ENCODE results near the gene SPATA4.
A peak's percentile ranks its signal among the peaks of the same experiment; 100 is the strongest.
"Not testable (repeated sequence)": the region's sequence is repeated elsewhere in the genome, so short reads cannot be mapped to it uniquely, and the experiment has no call there.

Gene SPATA4

GRCh38 chr4:176195184-176195978, at the start of gene SPATA4:
SPATA4 (minus strand) TSS chr4:176195585; CDS start chr4:176195562, 23 bp downstream.
- DNase-seq, result peak; percentile 92

DNA sequence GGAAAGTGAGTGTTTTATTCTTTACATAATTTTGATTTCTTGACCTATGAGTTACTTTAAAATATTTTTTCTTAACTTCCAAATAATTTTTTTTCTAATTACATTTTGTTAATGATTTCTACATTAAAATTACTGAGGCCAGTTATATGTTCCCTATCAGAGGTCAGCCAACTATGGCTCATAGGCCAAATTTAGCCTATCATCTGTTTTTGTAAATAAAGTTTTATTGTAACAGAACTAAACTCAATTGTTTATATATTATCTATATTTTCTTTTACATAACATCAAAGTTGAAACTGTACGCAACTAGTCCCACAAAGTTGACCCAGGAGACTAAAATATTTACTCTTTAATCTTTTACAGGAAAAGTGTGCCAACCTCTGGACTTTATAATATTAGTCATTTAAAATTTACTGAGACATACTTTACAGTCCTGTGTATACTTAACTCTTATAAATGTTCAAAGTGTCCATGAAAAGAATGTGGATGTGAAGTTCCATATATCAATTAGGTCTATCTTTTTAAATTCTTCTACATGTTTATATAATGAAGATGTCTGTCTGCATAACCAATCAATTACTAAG, 47.5 kb upstream of the SPATA4 start:
- no peak for DNase-seq

- DNase-seq, result no peak
Measured at GRCh38 chr4:176241703-176242102, 46.3 kb upstream of the SPATA4 start.

DNA sequence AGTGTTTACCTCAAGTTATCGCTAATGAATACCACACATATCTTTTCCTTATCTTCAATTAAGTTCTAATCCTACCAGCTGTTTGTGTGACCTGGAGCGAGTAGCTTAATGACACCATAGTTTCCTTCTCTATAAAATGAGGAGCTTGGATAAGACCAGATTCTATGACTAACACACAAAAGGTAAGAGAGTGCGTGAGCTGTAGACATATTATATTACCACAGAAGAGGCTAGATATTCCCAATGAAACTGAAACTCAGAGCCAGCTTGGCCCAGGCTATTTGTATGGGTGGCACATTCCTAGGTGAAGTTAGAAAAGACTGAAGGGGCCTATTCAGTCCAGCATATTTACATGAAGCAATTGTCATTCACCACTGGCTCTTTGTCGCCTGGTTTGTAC, 43.4 kb upstream of the SPATA4 start:
- no peak for DNase-seq

- DNase-seq, result no peak
Measured at GRCh38 chr4:176238157-176238610, 42.8 kb upstream of the SPATA4 start.

GRCh38 chr4:176236946-176237345, 41.6 kb upstream of the SPATA4 start:
- DNase-seq, result no peak

DNA sequence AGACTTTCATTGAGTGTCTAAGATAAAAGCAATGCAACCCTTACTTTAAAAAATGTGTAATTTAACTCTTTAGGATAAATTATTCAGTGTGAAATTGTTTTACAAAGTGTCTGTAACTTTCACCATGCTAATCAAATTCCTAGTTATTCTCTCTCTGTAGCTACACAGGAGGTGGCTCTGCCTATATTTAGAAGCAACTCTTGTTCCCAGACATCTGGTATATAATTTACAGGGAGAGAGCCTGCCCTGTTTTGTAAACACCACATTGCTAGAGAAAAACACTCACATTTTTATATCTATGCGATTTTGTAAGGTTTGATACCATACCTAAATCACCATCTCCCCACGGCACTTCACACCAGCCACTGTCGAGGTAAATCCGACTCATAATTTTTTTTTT, 35.5 kb upstream of the SPATA4 start:
- no peak for DNase-seq

GRCh38 chr4:176229645-176230044, 34.3 kb upstream of the SPATA4 start:
- no peak for DNase-seq

DNA sequence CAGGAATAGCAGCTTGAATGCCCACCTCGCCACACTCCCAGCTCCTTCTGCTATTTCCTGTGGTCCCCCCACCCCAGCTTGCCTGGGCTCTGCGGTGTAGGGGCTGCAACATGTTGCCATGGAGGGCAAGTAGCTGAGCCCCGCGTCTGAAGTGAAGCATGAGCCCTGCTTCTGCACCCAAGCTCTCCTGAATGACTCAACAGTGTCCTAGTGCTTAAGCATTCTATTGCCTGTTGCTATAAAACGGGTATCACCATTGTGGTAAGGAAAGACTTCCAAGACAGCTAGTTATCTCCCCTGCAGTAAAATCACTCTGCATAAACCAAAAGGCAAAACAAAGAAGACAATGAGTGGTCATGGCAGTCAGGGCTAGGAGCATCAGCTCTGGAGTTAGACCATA, 31.4 kb upstream of the SPATA4 start:
- DNase-seq, result no peak

DNA sequence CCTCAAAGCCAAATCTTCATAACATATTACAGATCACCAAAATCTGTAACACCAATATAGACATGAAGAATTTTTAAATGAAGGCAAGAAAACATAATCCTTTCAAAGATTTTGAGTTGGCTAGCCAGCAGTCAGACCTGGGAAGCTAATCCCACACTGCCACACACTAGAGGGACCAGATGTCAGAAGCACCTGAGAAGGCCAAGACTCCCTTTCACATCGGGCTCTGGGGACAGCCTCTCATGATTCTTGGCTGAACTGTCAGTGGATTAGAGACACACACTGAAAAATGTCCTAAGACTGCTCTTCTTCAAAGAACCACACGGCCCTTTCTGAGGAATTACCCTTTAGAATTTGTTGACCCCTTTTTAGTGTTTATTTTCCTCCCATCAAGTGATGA, 28.2 kb upstream of the SPATA4 start:
- DNase-seq, result no peak

- no peak for DNase-seq
Measured at GRCh38 chr4:176222149-176222548, 26.8 kb upstream of the SPATA4 start.

DNA sequence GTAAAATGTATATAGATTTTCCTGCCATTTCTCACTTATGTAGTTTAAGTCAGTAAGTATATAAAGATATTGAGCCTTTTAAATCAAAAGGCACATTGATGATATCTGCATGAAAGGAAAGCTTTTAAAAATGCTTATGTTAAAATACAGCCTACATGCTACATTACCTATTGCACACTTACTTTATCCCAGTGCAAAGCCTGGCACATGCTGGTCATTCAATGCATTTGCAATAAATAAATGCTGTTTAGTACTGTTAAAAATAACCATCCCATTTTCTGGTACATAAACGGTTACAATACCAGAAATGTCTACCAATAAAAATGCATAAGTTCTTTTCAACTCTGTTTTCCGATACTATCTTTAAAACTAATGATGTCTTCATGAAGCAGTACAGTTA, 22.1 kb upstream of the SPATA4 start:
- no peak for DNase-seq

DNA sequence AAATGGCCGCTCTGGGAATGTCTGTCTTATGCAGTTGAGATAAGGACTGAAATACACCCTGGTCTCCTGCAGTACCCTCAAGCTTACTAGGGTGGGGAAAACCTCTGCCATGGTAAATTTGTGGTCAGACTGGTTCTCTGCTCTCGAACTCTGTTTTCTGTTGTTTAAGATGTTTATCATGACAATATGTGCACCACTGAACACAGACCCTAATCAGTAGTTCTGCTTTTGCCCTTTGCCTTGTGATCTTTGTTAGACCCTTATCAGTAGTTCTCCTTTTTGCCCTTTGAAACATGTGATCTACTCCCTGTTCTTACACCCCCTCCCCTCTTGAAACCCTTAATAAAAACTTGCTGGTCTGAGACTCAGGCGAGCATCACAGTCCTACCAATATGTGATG, 17.0 kb upstream of the SPATA4 start:
- DNase-seq, result not testable (repeated sequence)

DNA sequence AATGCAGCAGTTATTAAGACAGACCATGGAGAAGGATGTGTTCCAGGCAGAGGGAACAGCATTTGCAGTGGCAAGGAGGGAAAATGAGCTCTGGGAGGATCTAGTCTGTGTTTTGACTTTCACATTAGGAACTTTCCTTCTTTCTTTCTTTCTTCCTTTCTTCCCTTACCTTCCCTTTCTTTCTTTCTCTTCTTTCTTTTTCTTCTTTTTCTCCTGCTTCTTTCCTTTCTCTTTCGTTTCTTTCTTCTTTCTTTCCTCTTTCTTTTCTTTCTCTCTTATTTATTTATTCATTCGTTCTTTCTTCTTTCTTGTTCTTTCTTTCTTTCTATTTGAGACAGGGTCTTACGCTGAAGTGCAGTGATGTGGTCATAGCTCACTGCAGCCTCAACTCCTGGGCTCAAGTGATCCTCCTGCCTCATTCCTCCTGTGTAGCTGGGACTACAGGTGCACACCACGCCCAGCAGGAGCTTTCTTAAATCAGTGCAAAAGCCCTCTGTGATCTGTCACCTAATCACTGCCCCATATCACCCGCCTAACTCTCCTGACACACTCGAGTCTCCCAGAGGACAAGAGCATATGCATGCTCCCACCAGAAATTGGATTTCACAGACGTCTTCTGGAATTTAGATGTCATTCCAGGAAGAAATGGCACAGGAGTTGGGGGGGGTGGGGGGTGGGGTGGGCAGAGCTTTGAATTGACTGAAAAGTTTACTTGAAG, 15.4 kb upstream of the SPATA4 start:
- no peak for DNase-seq

DNA sequence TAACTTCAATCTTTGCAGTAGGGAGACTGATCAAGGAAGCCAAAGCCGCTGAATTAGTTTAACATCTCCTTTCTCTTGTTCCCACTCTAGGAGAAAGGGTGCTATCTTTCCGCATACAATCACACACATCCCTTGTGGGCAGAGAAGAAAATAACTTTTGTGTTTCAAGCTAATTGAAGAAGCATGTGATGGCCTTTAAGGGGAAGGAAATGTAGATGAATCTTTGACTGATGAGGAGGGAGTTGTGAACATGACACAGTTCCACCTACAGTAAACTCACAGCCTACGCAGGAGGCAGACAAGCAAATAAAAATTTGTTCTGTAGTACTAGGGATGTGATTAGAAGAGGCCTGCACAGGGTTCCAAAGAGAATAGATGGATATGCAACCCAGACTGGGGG, 14.7 kb upstream of the SPATA4 start:
- DNase-seq, result no peak

DNA sequence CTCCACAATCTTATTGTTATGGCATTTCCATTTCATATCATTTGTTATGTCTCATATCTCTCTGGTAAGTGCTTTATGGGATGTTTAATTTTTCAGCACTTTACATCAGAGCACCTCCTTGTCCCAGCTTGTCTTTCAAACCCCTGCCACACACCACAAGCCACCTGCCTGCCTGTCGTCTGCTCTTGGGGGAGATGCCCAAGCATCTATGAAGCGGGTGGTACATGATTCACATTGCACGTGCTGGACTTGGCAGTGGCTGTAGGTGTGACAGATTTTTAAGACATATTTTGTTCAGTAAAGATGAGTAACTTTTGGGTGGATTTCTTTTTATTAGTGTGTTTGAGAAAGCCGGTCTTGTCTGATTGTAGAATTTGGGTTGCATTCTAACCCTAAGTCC, 14.2 kb upstream of the SPATA4 start:
- DNase-seq, result no peak

GRCh38 chr4:176207839-176208238, 12.5 kb upstream of the SPATA4 start:
- no peak for DNase-seq

DNA sequence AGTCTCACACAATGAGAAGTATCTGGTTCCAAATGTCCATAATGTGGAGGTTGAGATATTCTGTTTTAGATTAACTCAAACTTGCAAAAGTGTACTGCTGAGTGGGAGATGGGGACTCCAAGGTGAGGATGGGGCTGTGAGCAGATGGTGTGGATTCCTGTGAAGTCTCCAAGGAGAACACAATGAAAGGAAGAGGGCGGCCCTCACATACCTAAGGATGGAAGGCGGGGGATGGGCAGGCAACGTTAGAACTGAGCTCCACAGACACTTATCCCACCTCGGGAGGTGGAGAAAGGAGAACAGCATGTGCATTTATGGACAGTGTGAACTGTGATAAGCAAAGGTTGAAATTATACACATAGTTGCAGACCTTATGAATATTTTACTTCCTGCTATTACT, 9.9 kb upstream of the SPATA4 start:
- DNase-seq, result no peak

GRCh38 chr4:176198316-176198903, 3.0 kb upstream of the SPATA4 start:
- no peak for DNase-seq

- no peak for DNase-seq
Measured at GRCh38 chr4:176193938-176194337, 1.4 kb downstream of the SPATA4 start.

DNA sequence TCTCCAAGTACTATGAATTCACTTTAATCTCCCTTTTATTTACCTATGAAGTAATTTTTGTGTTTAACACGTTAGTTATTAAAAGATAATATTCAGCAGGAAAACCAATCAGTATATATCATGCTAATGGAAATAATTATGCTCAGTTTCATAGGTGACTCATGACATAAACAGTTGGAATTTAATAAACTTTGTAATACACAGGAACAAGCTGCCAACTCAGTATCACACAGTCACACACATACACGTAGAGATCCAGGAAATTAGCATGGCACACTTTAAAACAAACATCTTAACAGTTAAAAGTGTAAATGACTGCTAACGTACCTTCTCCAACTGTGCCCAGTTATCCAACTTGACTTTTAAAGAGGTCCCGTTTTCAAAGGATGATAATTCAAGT, 2.3 kb downstream of the SPATA4 start:
- DNase-seq, result no peak

DNA sequence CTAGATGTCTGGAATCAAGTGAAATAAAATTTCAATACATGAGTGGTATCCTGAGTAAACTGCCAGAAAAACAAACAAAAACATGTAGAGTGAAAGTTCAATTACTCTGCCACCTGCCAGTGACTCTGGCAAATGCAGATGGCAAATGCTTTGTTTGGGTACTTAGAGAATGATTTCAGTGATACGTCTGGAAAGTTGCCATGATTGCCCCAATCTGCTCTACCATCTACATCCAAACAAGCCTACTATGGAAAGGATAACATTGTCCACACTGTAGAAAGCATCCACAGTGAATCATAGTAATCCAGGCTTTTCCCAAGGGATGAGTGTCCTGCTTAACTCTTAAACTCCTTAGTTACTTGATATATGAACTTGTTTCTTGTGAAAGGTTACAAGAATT, 3.4 kb downstream of the SPATA4 start:
- DNase-seq, result no peak
